ENCODE results near the gene DOCK3.
"Not testable (repeated sequence)": the region's sequence is repeated elsewhere in the genome, so short reads cannot be mapped to it uniquely, and the experiment has no call there.

The DOCK3 gene

DNA sequence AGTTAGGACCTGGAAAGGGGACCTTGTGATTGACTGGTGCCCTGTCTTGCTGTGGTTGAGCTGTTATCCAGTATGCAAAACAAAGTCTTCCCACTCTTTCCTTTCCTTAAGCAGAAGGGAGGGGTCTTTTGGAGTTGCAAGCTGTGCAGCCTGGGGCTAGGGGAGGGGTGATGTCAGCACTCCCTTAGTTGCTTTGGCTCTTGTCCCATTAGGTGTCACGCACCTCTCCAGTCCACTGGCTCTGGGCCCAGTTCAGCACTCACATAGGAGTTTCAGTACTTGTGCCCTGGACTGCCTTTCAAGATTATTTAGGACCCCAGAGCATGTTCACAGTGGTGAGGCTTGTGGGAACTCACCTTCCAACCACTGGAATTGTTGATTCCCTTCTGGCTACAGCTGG lies 238.5 kb downstream of the DOCK3 start:
- no peak for DNase-seq

DNA sequence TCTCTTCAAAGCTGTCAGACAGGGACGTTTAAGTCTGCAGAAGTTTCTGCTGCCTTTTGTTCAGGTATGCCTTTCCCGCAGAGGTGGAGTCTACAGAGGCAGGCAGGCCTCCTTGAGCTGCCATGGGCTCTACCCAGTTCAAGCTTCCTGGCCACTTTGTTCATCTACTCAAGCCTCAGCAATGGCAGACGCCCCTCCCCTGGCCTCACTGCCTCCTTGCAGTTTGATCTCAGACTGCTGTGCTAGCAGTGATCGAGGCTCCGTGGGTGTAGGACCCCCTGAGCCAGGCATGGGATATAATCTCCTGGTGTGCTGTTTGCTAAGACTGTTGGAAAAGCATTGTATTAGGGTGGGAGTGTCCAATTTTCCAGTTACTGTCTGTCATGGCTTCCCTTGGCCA lies 247.3 kb downstream of the DOCK3 start:
- not testable (repeated sequence) for DNase-seq

DNA sequence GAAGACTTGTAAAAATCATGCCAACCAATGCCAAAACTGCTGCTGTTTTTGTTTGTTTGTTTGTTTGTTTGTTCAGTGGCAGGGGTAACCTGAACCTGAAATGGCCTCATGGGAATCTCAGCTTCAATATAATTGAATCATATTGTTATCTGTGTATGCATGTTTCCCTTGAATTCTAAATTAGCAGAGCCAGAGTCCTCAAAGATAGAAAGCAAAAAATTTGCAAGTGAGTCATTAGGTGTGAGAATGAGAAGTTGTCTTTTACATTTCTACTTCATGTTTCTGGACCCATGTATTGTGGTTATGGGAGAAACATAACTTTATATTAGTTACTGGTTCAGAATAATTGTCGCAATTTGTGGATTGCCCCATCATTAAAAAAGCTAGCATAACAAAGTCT lies 249.2 kb downstream of the DOCK3 start:
- no peak for DNase-seq

DNA sequence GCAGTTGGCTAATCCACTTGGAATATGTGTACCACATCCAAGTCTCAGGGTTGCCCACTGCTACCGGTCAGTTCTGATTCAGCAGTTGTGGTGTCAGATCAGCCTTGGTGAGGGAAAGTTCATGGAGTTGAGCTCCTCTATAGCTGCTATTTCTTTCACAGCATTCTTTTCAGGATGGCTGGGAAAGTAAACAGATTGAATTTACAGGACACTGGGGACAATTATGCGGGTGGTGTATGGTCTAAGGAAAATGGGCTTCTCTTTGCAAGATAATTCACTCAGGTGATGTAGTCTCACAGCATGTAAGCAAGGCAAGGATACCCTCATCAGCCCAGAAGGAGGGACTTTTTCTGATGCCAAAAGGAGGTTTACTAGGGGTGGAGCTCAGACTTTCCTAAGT lies 249.9 kb downstream of the DOCK3 start:
- DNase-seq: no peak

DNA sequence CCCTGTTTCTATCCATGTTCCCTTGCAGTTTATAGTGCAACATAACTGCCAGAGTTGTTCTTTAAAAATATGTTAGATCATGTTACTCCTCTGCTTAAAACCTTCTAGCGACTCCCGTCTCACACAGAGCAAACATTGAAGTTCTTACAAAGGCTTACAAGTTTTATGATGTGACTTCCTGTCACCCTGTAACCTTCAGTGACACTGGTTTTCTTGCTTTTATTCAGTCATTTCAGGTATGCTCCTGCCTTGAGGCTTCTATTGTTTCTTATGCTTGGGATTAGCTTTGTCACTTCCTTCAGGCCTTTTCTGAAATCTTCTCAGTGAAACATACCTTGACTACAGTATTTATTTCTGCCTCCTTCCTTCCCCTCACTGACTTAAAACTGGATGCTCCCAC lies 252.1 kb downstream of the DOCK3 start:
- DNase-seq: no peak

DNA sequence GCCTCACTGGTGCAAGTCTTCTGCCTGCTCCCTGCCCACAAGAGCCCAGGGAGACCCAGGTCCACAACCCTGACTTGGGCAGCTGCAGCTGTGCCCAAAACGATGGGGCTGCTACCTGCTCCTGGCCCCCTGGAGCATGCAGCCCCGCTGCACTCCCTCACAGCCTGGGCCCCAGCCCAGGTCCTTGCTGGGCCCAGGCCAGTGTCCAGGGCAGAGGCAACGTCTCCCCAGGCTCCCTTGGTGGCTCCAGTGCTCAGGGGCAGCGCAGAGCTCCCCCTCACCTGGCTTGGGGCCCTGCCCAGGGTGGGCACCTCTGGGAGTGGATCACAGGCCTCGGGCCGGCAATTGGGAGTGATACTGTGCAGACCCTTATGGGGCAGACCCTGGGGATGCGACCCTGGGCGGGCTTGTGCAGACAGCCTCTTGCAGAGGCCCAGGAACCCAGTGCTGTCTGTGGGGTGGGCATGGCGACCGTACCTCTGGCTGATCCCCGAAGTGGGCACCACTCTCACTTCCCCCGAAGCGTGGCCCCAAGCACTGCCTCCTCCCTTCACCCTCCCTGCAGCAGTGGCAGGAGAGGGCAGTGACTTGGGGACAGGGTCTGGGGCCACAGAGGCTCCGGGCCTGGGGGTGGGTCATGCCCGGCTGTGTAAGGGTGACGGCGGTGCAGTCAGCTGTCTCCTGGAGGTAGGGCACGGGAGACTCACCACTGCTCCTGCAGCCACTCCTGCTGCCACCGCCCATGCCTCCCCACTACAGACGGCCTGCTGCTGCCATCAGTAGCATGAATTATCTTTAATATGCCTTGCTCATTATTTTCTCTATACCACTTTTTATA lies 255.9 kb downstream of the DOCK3 start:
- no peak for DNase-seq

DNA sequence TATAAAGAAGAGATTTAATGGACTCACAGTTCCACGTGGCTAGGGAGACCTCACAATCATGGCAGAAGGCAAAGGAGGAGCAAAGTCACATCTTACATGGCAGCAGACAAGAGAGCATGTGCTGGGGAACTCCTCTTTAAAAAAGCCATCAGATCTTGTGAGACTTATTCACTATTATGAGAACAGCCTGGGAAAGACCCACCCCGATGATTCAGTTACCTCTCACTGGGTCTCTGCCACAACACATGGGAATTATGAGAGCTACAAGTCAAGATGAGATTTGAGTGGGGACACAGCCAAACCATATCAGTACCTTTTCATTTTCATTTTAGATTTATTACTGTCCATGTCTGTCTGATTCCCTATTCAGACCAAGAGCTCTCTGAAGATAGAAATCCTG lies 258.2 kb downstream of the DOCK3 start:
- not testable (repeated sequence) for DNase-seq

DNA sequence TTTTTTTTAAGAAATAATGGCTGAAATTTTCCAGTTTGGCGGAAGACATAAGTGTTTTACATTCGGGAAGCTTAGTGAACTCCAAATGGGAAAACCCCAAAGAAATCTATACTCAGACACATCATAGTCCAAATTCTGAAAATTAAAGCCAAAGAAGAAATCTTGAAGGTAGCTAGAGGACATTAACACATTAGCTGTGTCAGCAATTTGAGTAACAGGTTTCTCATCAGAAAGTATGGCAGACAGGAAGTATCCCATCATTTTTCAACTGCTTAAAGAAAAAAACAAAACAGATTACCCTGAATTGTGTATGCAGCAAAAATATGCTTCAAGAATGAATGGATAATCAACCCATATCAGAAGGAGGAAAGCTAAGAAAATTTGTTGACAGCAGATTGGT lies 261.7 kb downstream of the DOCK3 start:
- no peak for DNase-seq

DNA sequence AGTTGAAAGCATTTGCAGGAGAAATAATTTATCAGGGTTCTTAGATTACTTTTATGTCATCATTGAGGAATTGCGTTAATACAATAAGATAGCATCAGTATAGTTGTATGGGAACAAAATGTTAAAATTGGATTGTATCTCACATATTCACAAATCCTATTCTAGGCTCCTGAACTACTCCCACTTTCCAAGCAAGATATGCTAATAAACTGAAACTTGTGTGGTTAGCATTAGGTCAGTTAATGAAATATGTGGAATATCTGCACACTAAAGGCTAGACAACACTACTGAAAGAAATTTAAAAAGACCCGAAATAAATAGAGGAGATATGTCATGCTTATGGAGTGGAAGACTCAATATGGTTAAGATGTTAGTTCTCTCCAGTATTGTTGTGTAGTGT lies 272.7 kb downstream of the DOCK3 start:
- DNase-seq: no peak

DNA sequence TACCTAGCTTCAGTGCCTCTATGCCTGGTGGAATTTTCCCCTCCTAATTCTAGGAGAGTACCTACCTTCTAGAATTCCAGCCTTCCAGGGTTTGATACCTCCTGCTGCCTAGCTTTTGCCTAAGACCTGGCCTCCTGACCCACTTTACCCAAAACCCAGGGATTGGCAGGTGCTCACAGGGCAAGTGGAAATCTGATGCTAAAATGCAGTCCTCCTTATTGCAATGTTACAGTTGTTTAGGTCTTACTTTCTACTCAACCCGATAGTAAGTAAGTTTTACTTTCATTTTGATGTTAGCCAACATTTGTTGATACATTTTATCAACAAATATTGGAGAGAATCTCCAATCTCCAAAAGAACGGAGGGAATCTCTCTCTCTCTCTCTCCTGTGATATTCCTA lies 275.9 kb downstream of the DOCK3 start:
- no peak for DNase-seq

DNA sequence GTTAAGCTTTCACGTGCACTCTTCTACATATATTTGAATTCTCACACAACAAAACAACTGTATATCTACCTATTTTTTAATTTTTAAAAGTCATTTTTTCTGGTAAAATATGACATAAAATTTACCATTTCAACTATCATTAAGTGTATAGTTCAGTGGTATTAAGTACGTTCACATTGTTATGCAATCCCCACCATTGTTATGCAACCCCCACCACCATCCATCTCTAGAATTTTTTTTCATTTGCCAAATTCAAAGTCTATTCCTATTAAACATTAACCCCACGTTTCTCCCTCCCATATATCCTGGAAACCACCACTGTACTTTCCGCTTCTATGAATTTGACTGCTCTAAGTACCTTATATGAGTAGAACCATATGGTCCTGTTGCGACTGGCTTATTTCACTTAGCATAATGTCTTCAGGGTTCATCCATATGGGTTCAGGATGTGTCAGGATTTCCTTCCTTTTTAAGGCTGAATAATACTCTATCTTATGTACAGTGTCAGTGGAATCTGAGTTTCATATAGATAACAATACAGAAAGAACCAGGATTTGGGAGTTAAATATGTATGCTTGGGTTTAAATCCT lies 279.2 kb downstream of the DOCK3 start:
- DNase-seq: no peak

DNA sequence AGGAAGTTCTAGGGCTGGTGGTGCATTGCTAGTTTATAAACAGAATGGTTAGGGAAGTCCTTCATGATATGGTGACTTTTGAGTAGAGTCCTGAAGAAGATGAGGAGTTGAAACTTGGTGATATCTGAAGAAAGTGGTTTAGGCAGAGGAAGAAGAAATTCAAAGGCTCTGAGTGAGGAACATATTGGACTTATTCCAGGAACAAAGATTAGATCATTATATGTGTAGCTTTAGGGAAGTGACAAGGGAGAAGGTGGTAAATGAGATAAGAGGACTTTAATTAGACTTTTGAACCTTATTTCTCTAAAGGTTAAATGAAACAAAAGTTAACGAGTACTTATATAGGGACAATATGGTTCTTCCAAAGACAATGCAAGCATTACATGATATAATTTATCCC lies 286.7 kb downstream of the DOCK3 start:
- no peak for DNase-seq

DNA sequence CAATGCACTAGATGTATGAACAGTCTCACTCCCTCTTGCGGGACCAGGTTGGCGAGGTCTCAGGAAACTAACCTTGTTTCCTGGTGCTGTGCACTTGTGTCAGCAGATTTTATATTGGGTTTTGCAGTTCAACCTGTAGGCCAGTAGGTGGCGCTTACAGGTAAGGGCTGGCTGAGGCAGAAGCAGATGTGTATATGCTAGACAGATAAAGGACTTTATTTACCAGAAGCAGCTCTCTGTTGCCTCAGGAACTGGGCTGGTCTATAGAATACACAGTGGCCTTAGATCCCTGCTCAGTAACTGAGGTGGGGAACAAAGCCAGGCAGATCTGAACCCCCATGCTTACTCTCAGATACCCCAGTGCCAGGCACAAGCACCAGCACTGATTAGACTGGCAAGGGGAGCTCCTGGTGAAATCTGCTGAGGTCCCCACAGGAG lies 296.8 kb downstream of the DOCK3 start:
- peak; percentile 69 for DNase-seq

DNA sequence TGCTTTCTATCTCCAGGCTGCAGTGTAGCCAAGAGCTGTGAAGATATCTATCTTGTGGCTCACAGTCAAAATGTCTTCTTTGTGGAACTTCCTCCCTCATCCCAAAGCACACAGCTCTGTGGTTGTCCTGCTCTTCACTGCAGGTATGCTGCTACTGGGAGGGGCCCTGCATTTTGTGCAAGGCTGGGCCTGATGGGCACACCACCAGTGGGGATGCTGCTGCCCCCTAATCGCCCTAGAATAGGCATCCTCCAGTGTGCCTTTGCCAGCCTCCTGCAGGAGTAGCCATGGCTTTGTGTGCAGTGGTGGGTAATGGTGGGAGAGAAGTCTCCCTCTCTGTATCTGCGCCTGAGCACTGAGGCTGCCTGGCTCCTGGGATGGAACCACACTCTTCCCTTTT lies 297.3 kb downstream of the DOCK3 start:
- no peak for DNase-seq

DNA sequence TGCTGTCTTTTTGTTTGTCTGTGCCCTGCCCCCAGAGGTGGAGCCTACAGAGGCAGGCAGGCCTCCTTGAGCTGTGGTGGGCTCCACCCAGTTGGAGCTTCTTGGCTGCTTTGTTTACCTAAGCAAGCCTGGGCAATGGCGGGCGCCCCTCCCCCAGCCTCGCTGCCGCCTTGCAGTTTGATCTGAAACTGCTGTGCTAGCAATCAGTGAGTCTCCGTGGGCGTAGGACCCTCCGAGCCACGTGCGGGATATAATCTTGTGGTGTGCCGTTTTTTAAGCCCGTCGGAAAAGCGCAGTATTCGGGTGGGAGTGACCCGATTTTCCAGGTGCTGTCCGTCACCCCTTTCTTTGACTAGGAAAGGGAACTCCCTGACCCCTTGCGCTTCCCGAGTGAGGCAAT lies 303.9 kb downstream of the DOCK3 start:
- DNase-seq: not testable (repeated sequence)

DNA sequence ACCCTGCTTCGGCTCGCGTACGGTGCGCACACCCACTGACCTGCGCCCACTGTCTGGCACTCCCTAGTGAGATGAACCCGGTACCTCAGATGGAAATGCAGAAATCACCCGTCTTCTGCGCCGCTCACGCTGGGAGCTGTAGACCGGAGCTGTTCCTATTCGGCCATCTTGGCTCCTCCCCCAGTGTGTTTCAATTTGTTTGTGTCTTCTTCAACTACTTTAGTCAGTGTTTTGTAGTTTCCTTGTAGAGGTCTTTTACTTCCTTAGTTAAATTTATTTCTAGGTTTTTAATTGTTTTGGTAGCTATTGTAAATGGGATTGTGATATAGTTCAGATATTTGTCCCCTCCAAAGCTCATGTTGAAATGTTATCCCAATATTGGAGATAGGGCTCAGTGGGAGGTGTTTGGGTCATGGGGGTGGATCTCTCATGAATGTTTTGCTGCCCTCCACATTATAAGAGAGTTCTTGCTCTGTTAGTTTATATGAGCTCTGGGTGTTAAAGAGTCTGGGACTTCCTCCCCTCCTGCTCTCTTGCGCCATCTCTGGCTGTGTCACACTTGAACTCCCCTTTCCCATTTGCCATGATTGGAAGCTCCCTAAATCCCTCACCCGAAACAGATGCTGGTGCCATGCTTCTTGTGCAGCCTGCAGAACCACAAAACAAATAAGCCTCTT lies 304.4 kb downstream of the DOCK3 start:
- no peak for DNase-seq

DNA sequence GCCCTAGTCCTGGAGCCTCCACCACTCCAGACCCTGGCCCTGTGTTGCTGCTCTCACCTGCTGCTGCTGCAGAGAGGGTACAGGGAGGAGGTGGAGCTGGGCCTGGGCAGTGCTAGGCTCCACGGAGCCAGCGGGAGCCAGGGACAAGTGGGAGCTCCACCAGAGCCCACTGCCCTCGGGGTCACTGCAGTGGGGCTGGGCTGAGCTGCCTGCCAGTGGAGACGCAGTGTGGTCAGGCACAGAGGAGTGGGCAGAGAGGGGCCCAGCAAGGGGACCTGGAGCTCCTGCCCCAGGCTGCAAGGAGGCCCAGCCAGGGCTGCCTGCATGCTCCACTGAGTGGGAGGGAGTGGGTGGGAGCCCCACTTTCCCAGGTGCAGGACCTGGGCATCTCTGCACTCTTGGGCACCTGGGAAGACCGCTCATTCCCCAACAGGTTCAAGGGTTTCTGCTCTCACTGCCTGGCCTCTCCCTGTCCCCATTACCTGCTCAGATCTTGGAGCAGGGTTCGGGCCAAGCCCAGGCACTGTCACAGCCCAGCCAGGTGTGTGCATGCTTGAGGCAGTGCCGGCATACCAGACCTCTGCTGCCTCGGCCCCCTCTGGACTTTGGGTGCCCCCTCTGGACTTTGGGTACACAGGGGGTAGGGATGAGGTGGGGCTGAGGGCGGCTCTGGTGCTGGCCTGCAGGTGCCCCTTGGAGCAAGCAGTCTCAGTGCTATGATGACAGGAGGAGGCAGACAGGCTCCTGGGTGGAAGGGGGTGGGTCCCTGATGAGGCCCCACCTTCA lies 308.0 kb downstream of the DOCK3 start:
- DNase-seq: no peak

DNA sequence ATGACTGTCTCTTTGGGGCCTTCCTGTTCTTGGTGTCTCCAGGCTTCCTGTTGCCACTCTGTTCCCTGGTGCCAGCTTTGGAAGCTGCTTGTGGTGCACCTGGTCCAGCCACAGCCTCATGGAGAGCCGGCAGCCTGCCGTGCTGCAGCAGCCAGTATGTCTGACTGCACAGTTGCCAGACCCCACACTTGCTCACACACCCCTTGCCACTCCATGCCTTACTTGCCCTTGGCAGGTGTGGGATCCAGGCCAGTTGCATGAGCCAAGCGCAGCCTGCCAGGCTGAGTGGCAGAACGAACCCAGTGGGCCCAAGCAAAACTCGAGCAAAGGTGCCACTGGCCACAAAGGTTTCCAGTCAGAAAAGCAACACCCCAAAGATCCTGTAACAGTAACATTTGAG lies 309.2 kb downstream of the DOCK3 start:
- no peak for DNase-seq

DNA sequence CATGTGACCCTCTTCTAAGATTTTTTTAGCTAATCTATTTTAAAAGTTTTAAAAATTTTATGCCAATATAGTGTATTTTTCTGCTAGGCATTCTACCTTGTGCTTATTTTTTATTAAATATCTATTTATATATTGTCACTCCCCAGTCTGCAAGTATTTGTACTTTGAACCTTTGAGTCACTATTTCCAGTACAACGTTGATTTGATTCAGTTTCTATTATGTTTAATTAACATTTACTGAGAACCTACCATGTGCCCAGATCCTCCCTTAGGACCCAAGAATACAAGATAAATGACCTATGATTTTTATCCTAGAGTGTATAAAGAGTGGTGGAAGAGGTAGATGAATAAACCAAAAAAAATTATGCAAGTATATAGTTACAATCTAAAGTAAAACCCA lies 311.2 kb downstream of the DOCK3 start:
- no peak for DNase-seq

DNA sequence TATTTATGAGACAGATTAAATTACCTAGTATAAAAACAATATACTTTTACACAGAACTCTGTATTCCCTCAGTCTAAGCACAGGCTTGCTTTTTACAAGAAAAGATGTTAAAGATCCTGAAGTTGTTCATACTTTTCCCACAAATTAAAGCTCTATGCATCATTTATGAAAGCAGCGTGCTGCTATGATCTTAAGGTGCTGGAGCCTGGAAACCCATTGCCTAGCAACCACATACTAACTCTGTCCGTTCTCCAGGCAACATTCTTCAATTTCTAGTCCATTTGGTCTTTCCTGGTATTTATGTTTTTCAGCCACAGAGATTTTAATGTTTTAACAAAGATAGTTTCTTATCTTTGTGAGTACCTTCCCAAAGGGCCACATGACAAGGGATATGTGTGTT lies 312.0 kb downstream of the DOCK3 start:
- DNase-seq: no peak

DNA sequence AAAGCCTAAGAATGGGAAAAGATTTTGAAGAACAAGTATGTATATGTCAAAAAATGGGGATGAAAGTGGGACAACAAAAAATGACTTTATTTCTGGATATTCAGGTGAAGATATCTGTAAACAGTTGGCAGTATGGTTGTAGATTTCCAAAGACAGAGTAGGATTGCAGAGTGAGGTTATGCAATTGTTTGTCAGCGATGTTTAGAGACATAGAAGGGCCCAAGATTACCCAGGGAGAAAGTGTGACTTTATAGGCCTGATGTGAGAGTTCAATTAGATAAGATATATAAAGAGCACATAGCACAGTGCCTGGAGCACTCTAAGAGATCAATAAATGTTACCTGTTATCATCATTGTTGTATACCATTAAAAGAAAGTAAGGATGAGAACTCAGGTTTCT lies 319.8 kb downstream of the DOCK3 start:
- DNase-seq: no peak

DNA sequence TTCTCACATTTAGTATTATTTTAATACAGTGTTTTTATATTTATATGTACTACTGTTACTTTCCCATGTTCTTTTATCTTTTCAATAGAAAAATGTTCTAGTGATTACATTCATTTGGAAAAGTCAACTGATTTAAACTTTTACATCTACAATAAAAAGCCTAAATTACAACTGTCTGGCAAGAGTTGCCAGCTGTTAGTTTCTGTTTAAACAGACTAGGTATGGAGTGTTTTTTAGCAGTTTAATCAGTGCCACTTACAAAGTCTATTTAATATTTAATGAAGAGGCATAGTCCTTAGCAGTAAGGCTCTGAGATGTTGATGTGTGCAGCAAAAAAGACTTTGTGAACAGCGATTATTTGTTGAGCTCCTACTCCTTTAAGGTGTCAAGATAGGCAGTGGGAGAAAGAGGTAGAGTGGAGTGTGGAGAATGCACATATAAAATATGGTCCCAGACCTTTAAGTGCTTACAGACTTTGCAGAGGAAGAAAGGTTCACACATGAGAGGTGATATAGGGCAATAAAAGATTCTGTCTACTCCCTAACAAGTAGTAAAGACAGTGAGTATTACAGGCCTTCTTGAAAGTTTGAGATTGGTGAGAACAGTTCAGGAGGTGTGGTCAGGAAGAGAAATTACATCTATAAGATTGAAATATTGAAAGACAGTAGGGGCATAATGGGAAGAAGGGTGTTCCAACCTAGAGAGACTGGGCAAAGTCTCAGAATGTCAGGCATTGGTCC lies 320.5 kb downstream of the DOCK3 start:
- no peak for DNase-seq

DNA sequence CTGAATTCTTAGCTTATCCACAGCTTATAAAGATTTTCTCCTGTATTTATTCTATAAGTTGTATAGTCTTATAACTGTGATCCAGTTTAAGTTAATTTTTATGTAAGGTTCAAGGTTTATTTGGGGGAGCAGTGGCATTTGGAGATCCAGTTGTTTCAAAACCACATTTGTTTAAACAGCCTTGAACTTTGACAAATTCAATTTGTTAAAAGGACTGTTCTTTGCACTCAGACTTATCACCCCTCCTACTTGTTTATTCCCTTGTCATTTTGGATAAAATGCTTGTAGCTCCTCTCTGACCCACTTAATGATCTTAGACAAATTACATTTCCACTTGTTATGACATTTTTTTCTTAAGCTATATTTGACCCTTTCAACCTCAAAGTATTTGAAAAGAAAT lies 327.8 kb downstream of the DOCK3 start:
- no peak for DNase-seq

All from CD4-positive, alpha-beta T cell treated with Interleukin-6 for 4 hours (primary cell).